ENCODE measurements around the gene DENND6A.
A peak's percentile ranks its signal among the peaks of the same experiment; 100 is the strongest.

The DENND6A gene

GRCh38 chr3:57670543-57670942, 22.3 kb downstream of the DENND6A start:
- CTCF ChIA-PET: interaction anchor here (0.6 to 2.9 kb wide), 7 partner anchors 12 to 425 kb away, joined by 3 to 11 read pairs (median 4); partner anchors contain the start of gene SLMAP
- Histone ChIP-seq H3K36me3 (ENCODE audit: control insufficient read depth in 4 of 4, insufficient read depth in 4 of 4, low read length in 3 of 4) (peaks cover 8 to 21% (median 14%) of the 10 kb centered on the region in 4 experiments), H3K4me3 (ENCODE audit: control insufficient read depth in 1 of 7, extremely low read depth in 1 of 7, insufficient read depth in 4 of 7, low read depth in 2 of 7, low read length in 6 of 7) (no peak overlapping the region), H3K9me3 (ENCODE audit: control extremely low read depth in 1 of 5, control insufficient read depth in 4 of 5, insufficient read depth in 2 of 5, low read depth in 1 of 5, low read length in 4 of 5) (no peaks in the 10 kb centered on the region), H3K4me1 (ENCODE audit: control extremely low read depth in 1 of 4, control insufficient read depth in 4 of 4, insufficient read depth in 4 of 4, low read length in 3 of 4) (peaks cover 0 to 29% (median 10%) of the 10 kb centered on the region in 4 experiments), H3K27ac (ENCODE audit: insufficient read depth in 1 of 2, low read depth in 1 of 2, low read length in 2 of 2, poor library complexity in 1 of 2, severe bottlenecking in 2 of 2) (no peak overlapping the region), H3K27me3 (replicated peaks in 2 of 5; ENCODE audit: control insufficient read depth in 4 of 5, insufficient read depth in 5 of 5, low read length in 4 of 5) (no peaks in the 10 kb centered on the region)
- POLR2A ChIA-PET: no interaction called here
- no peak for DNase-seq

GRCh38 chr3:57661404-57661803, 31.5 kb downstream of the DENND6A start:
- Histone ChIP-seq H3K36me3 (ENCODE audit: control insufficient read depth in 4 of 4, insufficient read depth in 4 of 4, low read length in 3 of 4) (peaks cover 8 to 64% (median 21%) of the 10 kb centered on the region in 4 experiments), H3K27me3 (replicated peaks in 2 of 5; ENCODE audit: control insufficient read depth in 4 of 5, insufficient read depth in 5 of 5, low read length in 4 of 5) (no peaks in the 10 kb centered on the region), H3K27ac (ENCODE audit: insufficient read depth in 1 of 2, low read depth in 1 of 2, low read length in 2 of 2, poor library complexity in 1 of 2, severe bottlenecking in 2 of 2) (peak overlapping the region in 1 of 2 experiments; percentile 37), H3K4me1 (ENCODE audit: control extremely low read depth in 1 of 4, control insufficient read depth in 4 of 4, insufficient read depth in 4 of 4, low read length in 3 of 4) (no peaks in the 10 kb centered on the region), H3K4me3 (ENCODE audit: control insufficient read depth in 1 of 7, extremely low read depth in 1 of 7, insufficient read depth in 4 of 7, low read depth in 2 of 7, low read length in 6 of 7) (no peak overlapping the region), H3K9me3 (ENCODE audit: control extremely low read depth in 1 of 5, control insufficient read depth in 4 of 5, insufficient read depth in 2 of 5, low read depth in 1 of 5, low read length in 4 of 5) (no peaks in the 10 kb centered on the region)
- no peak for DNase-seq
- POLR2A ChIA-PET: interaction anchor here (0.6 kb wide), 1 partner anchor 214 kb away, joined by 3 read pairs; no protein-coding TSS in a partner anchor
- CTCF ChIA-PET: interaction anchor here (0.8 to 1.9 kb wide), 2 partner anchors 10 to 192 kb away, joined by 3 to 5 read pairs; no protein-coding TSS in a partner anchor

GRCh38 chr3:57659806-57660439, 33.0 kb downstream of the DENND6A start:
- Histone ChIP-seq H3K9me3 (ENCODE audit: control extremely low read depth in 1 of 5, control insufficient read depth in 4 of 5, insufficient read depth in 2 of 5, low read depth in 1 of 5, low read length in 4 of 5) (no peaks in the 10 kb centered on the region), H3K4me1 (ENCODE audit: control extremely low read depth in 1 of 4, control insufficient read depth in 4 of 4, insufficient read depth in 4 of 4, low read length in 3 of 4) (no peaks in the 10 kb centered on the region), H3K4me3 (ENCODE audit: control insufficient read depth in 1 of 7, extremely low read depth in 1 of 7, insufficient read depth in 4 of 7, low read depth in 2 of 7, low read length in 6 of 7) (no peak overlapping the region), H3K36me3 (ENCODE audit: control insufficient read depth in 4 of 4, insufficient read depth in 4 of 4, low read length in 3 of 4) (peaks cover 9 to 60% (median 14%) of the 10 kb centered on the region in 4 experiments), H3K27ac (ENCODE audit: insufficient read depth in 1 of 2, low read depth in 1 of 2, low read length in 2 of 2, poor library complexity in 1 of 2, severe bottlenecking in 2 of 2) (no peak overlapping the region), H3K27me3 (replicated peaks in 2 of 5; ENCODE audit: control insufficient read depth in 4 of 5, insufficient read depth in 5 of 5, low read length in 4 of 5) (no peaks in the 10 kb centered on the region)
- ChIA-PET POLR2A (no interaction called here), CTCF (interaction anchor here (0.6 to 1.7 kb wide), 2 partner anchors 15 to 41 kb away, joined by 3 to 5 read pairs; no protein-coding TSS in a partner anchor)
- no peak for DNase-seq
- 100% methylated on average over 4 of the region's 4 CpGs for WGBS (ENCODE audit: insufficient coverage)

GRCh38 chr3:57659004-57659673, 33.7 kb downstream of the DENND6A start:
- Histone ChIP-seq H3K4me3 (ENCODE audit: control insufficient read depth in 1 of 7, extremely low read depth in 1 of 7, insufficient read depth in 4 of 7, low read depth in 2 of 7, low read length in 6 of 7) (no peak overlapping the region), H3K9me3 (ENCODE audit: control extremely low read depth in 1 of 5, control insufficient read depth in 4 of 5, insufficient read depth in 2 of 5, low read depth in 1 of 5, low read length in 4 of 5) (no peaks in the 10 kb centered on the region), H3K27me3 (replicated peaks in 2 of 5; ENCODE audit: control insufficient read depth in 4 of 5, insufficient read depth in 5 of 5, low read length in 4 of 5) (no peaks in the 10 kb centered on the region), H3K27ac (ENCODE audit: insufficient read depth in 1 of 2, low read depth in 1 of 2, low read length in 2 of 2, poor library complexity in 1 of 2, severe bottlenecking in 2 of 2) (peak overlapping the region in 1 of 2 experiments; percentile 35), H3K4me1 (ENCODE audit: control extremely low read depth in 1 of 4, control insufficient read depth in 4 of 4, insufficient read depth in 4 of 4, low read length in 3 of 4) (no peaks in the 10 kb centered on the region), H3K36me3 (ENCODE audit: control insufficient read depth in 4 of 4, insufficient read depth in 4 of 4, low read length in 3 of 4) (peaks cover 9 to 63% (median 12%) of the 10 kb centered on the region in 4 experiments)
- no peak for DNase-seq
- ChIA-PET CTCF (interaction anchor here (0.6 to 2.5 kb wide), 4 partner anchors 8 to 55 kb away, joined by 3 to 6 read pairs (median 4); no protein-coding TSS in a partner anchor), POLR2A (no interaction called here)
- 100% methylated on average over 1 of the region's 1 CpG for WGBS (ENCODE audit: insufficient coverage)

- H3K4me1 ChIP-seq (ENCODE audit: control extremely low read depth in 1 of 4, control insufficient read depth in 4 of 4, insufficient read depth in 4 of 4, low read length in 3 of 4): no peaks in the 10 kb centered on the region
- no peaks in the 10 kb centered on the region for H3K9me3 ChIP-seq (ENCODE audit: control extremely low read depth in 1 of 5, control insufficient read depth in 4 of 5, insufficient read depth in 2 of 5, low read depth in 1 of 5, low read length in 4 of 5)
- DNase-seq: no peak
- H3K36me3 ChIP-seq (ENCODE audit: control insufficient read depth in 4 of 4, insufficient read depth in 4 of 4, low read length in 3 of 4): peaks cover 9 to 63% (median 12%) of the 10 kb centered on the region in 4 experiments
- no peak overlapping the region for H3K4me3 ChIP-seq (ENCODE audit: control insufficient read depth in 1 of 7, extremely low read depth in 1 of 7, insufficient read depth in 4 of 7, low read depth in 2 of 7, low read length in 6 of 7)
- ChIA-PET CTCF (interaction anchor here (1.3 to 2.5 kb wide), 3 partner anchors 9 to 13 kb away, joined by 3 to 6 read pairs (median 5); no protein-coding TSS in a partner anchor), POLR2A (no interaction called here)
- H3K27ac ChIP-seq (ENCODE audit: insufficient read depth in 1 of 2, low read depth in 1 of 2, low read length in 2 of 2, poor library complexity in 1 of 2, severe bottlenecking in 2 of 2): peak overlapping the region in 1 of 2 experiments; percentile 35
- no peaks in the 10 kb centered on the region for H3K27me3 ChIP-seq (replicated peaks in 2 of 5; ENCODE audit: control insufficient read depth in 4 of 5, insufficient read depth in 5 of 5, low read length in 4 of 5)
These were observed 34.3 kb downstream of the DENND6A start for GRCh38 chr3:57658536-57658935.

- no CpG with 5 or more reads among the region's 2 CpGs for WGBS (ENCODE audit: insufficient coverage)
- Histone ChIP-seq H3K27me3 (replicated peaks in 2 of 5; ENCODE audit: control insufficient read depth in 4 of 5, insufficient read depth in 5 of 5, low read length in 4 of 5) (no peaks in the 10 kb centered on the region), H3K9me3 (ENCODE audit: control extremely low read depth in 1 of 5, control insufficient read depth in 4 of 5, insufficient read depth in 2 of 5, low read depth in 1 of 5, low read length in 4 of 5) (no peaks in the 10 kb centered on the region), H3K36me3 (ENCODE audit: control insufficient read depth in 4 of 4, insufficient read depth in 4 of 4, low read length in 3 of 4) (peaks cover 12 to 63% (median 15%) of the 10 kb centered on the region in 4 experiments), H3K4me3 (ENCODE audit: control insufficient read depth in 1 of 7, extremely low read depth in 1 of 7, insufficient read depth in 4 of 7, low read depth in 2 of 7, low read length in 6 of 7) (no peak overlapping the region), H3K27ac (ENCODE audit: insufficient read depth in 1 of 2, low read depth in 1 of 2, low read length in 2 of 2, poor library complexity in 1 of 2, severe bottlenecking in 2 of 2) (no peak overlapping the region), H3K4me1 (ENCODE audit: control extremely low read depth in 1 of 4, control insufficient read depth in 4 of 4, insufficient read depth in 4 of 4, low read length in 3 of 4) (no peaks in the 10 kb centered on the region)
- DNase-seq: no peak
- POLR2A ChIA-PET: no interaction called here
- CTCF ChIA-PET: no interaction called here
These were observed 37.1 kb downstream of the DENND6A start for GRCh38 chr3:57655727-57656126.

DNA sequence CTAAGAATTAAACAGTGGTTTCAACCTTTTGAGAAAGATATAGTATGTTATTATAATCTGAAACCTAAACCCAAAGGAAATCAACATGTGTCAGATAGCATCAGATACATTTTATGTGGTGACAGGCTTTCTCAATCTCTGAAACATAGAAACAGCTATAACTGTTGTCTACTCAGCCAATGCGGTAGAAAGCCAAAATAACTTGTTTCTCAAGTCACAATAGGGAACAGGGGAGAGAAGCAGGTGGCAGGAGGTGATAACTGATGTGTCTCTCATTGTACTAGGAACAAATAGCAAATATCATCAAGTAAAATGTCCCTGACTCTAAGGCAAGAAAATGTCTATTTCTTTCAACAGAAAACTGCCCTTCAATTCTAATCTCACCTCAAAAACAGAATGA, 38.6 kb downstream of the DENND6A start:
- ChIA-PET POLR2A (no interaction called here), CTCF (interaction anchor here (0.7 to 1.5 kb wide), 4 partner anchors 11 to 258 kb away, joined by 3 to 11 read pairs (median 4); no protein-coding TSS in a partner anchor)
- peaks cover 8 to 58% (median 12%) of the 10 kb centered on the region in 4 experiments for H3K36me3 ChIP-seq (ENCODE audit: control insufficient read depth in 4 of 4, insufficient read depth in 4 of 4, low read length in 3 of 4)
- no peak overlapping the region for H3K4me3 ChIP-seq (ENCODE audit: control insufficient read depth in 1 of 7, extremely low read depth in 1 of 7, insufficient read depth in 4 of 7, low read depth in 2 of 7, low read length in 6 of 7)
- no peaks in the 10 kb centered on the region for H3K4me1 ChIP-seq (ENCODE audit: control extremely low read depth in 1 of 4, control insufficient read depth in 4 of 4, insufficient read depth in 4 of 4, low read length in 3 of 4)
- DNase-seq: peak in 2 of 3 donors; percentile 58 to 82
- no peaks in the 10 kb centered on the region for H3K27me3 ChIP-seq (replicated peaks in 2 of 5; ENCODE audit: control insufficient read depth in 4 of 5, insufficient read depth in 5 of 5, low read length in 4 of 5)
- WGBS (ENCODE audit: insufficient coverage): 100% methylated on average over 1 of the region's 1 CpG
- H3K27ac ChIP-seq (ENCODE audit: insufficient read depth in 1 of 2, low read depth in 1 of 2, low read length in 2 of 2, poor library complexity in 1 of 2, severe bottlenecking in 2 of 2): no peak overlapping the region
- H3K9me3 ChIP-seq (ENCODE audit: control extremely low read depth in 1 of 5, control insufficient read depth in 4 of 5, insufficient read depth in 2 of 5, low read depth in 1 of 5, low read length in 4 of 5): peaks cover 0 to 4% (median 0%) of the 10 kb centered on the region in 5 experiments
